GM18867 (cell line): Measurements from ENCODE around the gene CORO2A.

Experiments
- ATAC-seq: cut with Tn5 transposase; IDR thresholded peaks from one replicate; pipeline ENCODE4 v1.9.1; 2021; ENCODE audit warnings: mild to moderate bottlenecking, moderate library complexity; ENCODE audit not compliant: unreplicated experiment

CORO2A gene

DNA sequence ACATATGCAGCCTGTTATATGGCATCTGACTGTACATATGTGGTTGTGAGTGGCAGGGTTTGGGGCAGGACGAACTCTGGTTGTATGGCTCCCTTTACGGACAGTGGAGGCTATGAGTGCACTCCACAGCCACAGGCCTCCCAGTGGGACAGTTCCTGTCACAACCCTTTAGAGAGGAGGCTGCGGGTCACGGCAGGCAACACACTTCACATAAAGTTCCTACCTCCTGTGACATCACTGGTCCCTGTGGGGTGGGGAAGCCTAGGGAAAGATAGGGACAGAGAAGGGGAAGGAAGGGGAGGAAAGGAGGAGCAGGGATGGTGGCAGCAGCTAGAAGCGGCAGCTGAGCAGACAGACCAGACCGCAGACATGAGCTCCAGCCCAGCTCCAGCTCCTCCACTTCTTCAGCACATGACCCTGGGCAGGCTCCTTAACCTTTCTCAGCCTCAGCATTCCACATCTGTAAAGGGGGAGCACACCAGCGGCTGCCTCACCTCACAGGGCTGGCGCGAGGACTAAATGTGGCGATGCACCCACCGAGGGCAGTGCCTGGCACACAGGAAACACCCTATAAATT, 27.4 kb upstream of the CORO2A start:
- no peak for ATAC-seq

DNA sequence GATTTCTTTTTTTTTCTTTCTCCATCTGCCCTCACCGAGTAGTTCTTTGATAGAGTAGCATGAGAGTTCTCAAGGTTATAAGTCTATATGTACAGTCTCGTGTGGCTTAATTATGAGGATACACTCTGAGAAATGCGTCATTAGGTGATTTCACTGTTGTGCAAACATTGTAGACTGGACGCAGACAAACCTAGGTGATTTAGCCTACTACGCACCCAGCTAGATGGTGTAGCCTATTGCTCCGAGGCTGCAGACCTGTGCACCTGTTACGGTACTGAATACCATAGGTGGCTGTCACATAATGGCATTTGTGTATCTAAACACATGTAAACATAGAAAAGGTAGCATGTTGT, 26.9 kb upstream of the CORO2A start:
- no peak for ATAC-seq

DNA sequence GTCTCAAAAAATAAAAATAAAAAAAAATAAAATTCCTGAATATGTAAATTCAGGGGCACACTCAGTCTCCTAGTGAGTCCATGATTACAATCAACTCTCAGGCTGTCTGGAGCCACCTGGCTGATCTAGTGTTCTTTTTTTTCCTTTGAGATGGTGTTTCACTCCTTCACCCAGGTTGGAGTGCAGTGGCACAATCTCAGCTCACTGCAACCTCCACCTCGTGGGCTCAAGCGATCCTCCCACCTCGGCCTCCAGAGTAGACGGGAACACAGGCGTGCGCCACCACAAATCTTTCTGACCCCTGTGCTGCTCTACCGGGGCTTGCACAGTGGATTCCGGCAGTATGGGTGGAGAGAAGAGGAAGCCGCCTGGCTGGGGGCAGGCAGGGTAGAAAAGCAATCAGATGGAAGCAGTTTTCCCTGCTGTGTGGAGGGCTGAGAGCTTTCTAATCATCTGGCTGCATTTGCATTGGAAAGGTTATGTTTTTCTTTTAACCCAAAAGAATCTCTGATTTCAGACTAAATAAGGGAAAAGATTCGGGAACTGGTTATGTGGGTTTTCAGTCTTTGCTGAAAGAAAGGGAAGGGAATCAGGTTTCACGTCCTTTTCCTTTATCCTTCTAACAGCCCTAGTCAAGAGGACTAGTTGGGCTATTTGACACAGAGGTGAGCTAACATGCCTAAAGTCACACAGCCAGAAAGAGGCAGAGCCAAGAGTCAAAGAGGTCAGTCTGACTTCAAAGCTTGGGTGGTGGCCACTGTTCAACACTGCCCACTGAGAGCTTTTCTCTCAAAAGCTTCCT, 26.3 kb upstream of the CORO2A start:
- ATAC-seq: no peak

DNA sequence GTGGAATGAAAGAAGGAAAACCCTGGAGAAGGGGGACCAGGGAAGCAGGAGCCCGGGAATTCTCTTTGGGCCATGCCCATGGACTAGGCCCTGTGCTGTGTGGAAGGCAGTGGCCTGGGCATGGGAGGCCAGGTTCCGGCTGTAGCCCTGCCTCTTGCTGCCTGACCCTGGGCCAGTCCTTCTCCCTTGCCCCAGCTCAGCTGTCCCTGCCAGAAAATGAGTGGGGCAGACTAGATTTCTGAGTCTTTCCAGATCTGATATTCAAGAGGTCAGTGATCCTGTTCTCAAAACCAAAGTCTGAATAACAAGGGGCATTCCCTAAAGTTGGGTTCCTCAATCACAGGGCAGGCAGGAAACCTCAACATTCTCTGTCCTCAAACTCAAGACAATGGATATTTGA, 24.8 kb upstream of the CORO2A start:
- no peak for ATAC-seq

DNA sequence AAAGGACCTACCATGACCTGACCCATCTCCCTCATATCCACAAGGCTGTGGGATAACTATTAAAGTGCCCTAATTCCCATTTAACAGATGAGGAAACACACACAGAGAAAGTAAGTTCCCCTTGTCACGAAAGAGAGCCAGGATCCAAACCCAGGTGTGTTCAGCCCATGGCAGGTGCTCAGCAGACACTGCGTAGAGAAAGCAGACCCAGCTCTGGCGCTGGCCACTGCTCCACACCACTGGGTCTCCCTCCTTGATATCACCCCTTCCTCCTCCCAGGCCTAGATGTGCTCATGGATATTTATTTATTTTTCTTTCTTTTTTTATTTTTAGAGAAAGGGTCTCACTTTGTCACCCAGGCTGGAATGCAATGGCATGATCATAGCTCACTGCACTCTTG, 24.0 kb upstream of the CORO2A start:
- ATAC-seq: no peak

DNA sequence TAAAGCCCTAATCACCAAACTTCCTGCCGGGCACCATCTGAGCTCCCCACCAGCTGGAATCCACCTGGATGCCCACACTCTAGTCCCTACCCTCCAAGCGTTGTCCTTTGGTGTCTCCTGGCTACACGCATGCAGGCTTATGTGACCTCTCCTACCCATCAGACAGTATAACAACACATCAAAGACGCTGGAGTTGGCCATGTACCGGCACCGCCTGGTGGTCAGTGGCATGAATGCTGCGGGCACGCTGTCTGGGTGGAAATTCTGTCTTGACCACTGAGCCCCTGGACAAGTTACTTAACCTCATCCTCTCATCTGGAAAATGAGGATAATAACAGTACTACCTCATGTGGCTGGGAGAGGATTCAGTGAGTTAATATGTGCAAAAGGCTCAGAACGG, 23.4 kb upstream of the CORO2A start:
- no peak for ATAC-seq

DNA sequence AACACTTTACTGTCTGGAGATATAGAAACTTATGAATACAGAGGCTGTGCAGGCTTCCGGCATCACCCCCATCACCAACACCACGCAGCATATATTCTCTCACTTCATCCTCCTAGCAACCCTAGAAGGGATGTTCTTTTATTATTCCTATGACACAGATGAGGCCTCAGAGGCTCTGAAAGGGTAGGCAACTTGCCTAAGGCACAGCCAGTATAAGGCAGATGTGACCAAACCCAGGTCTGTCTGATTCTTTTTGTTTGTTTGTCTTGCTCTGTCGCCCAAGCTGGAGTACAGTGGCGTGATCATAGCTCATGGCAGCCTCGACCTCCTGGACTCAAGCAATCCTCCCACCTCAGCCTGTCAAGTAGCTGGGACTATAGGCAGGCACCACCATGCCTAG, 22.8 kb upstream of the CORO2A start:
- no peak for ATAC-seq

DNA sequence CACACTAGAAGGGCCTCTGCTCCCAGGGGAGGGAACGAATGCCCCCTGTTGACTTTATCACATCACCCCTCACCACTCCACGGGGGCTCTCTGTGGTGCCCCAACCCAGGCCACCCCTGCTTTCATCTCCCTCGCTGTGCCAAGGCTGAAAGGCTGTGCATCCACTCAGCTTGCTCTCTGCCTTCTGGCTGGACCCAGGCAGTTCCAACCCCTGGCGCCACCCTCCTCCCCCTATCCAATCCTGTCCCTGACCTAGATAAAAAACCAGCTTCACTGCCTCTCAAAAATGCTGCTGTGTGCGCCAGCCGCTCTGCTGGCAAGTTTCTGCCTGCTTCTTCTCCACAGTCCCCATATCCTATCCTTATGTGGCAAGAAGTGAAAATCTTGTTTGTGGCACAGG, 22.4 kb upstream of the CORO2A start:
- ATAC-seq: no peak

DNA sequence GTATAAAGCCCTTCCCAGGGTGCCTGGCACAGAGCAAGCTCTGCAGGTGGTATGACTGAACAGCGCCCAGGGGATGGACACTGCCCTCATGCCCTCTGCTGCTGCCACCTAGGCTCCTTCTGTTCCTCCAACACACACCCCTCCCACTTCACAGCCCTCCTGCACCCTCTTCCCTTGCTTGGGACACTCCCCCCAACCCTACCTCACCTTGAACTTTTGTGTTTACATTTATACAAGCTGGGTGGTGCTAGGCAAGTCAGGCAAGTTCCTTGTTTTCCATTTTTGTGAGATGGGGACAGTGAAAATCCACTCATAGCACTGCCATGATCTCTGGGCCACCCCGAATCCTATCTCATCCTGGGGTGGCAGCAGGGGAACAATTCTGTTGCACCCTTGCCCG, 18.8 kb upstream of the CORO2A start:
- ATAC-seq: no peak

DNA sequence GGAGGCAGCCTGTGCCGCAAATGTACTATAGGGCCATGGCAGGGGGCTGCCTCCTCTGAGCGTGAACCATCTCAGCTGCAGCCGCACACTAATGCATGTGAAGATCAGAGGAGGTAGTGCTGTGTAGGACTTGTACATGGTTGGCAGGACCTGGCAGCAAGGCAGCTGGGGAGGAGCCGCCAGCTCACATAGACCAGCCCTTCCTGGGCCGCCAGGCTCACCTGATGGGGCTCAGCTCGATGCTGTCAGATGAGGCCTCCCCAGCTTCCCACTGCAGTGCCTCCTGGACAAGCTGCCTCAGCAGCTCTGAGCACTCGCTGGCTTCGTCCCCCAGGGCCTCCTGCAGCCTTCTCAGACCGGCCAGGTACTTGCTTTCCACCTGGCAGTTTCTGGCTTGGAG, 18.0 kb upstream of the CORO2A start:
- ATAC-seq: no peak

DNA sequence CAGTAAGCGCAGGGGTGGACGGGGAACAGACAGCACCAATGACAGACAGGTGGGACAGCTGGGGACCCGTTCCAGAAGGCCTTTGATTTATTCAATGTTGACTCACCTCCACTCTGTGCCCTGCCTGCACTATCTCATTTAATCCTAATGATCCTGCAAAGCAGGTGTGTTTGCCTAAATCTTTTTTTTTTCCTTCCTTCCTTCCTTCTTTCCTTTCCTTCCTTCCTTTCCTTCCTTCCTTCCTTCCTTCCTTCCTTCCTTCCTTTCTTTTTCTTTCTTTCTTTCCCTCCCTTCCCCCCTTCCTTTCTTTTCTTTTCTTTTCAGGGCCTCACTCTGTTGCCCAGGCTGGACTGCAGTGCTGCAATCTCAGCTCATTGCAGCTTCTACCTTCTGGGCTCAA, 17.1 kb upstream of the CORO2A start:
- no peak for ATAC-seq

DNA sequence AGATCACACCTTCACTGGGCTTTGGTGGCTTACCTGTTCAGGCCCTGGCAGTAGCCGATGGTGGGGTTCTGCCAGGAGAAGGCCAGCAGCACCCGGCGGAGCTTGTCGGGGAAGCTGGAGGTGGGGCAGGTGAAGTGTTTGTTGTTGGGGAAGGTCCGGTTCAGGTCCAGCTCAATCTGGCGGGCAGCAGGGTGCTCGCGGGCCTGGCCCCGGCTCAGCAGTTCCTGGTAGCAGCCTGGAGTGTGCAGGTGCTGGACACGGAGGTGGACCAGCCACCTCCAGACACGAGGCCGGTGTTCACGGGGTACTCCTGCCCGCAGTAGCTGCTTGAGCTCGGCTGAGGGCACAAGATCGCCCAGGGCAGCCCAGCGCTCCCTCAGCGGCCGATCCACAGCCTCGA, 16.2 kb upstream of the CORO2A start:
- no peak for ATAC-seq

DNA sequence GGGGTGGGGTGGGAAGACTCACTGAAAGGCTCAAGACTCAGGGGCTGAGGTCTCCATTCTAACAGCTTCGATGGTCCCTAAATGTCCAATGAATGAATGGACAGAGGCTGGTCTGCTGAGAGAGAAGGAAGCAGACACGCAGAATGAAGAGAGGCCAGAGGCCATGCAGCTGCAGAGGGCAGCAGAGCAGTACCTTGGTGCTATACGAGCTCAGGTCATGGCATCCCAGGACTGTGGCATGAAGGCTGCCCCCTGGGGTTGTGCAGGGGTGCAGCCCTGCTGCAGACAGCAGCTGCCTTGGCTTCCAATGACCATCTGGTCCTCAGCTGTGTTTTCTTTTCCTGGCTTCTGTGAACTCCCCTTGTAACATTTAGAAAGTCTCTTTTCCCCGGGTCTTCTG, 15.2 kb upstream of the CORO2A start:
- ATAC-seq: no peak

DNA sequence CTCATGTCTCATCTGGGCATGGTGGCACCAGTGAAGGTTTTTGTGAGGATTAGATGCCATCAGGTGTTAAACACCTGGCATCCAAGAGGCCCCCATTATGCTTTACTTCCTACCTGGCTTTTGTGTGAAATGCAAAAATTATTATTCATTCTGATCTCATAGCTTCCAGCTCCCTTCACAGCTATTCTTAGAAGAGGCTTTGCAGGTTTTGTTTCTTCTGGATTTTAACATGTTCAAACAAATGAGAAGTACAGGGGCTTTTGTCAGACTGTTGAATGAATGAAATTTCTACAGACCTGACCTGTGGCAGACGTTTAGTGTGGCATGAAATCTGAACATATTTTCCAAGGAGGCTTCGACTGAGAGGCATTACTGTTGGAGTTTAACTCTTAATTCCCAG, 14.3 kb upstream of the CORO2A start:
- ATAC-seq: no peak

DNA sequence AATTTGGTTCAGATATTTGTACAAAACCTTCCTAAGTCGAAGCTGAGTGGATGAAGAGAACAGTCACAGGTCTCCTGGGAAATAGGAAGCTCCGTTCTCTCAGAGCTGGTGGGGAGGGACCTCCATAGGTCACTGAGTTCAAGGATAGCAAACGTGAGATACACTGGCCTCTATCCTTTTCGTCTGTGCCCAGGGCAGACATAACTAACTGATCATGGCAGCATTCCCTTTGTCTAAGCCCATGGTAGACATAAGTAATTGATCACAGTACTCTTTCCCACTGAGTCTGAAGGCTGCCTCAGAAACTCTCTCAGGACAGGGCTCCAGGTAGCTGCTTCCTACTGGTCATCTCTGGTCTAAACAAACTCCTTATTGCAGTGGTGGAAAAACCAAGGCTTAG, 12.3 kb upstream of the CORO2A start:
- ATAC-seq: no peak

DNA sequence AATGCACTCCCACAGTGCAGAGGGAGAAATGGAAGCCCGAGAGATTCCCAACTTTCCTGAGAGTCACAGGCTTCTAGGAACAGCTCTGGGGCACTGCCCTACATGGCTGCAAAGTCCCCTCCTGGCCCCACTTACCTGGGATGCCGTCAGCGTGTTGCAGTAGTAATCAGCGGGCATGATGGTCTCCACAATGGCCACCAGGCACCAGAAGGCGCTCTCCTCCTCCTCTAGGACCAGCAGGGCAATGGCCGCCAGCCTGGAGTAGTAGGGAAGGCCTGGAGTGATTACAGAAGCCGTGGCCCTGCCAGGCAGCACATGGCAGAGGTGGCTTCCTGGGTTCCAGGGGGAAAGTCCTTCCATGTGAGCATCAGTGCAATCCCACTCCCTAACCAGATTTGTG, 10.7 kb upstream of the CORO2A start:
- no peak for ATAC-seq

DNA sequence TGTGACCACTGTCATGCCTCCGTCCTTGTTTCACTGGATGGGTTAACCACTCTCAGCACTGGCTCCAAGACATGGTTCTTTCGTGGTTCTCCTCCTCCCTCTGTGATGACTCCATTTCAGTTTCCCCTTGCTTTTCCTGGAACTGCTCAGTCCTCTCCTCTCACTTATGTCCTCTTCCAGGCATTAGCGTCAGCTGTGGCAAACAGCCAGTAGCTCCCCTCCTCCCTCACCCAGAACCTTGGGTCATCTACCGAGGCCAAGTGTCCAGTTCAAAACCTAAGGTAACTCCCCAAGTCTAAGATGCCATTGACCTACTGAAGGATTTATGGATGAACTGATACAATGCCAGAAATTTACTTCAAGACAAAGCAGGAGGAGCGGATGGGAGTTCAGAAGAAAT, 9.8 kb upstream of the CORO2A start:
- ATAC-seq: no peak

DNA sequence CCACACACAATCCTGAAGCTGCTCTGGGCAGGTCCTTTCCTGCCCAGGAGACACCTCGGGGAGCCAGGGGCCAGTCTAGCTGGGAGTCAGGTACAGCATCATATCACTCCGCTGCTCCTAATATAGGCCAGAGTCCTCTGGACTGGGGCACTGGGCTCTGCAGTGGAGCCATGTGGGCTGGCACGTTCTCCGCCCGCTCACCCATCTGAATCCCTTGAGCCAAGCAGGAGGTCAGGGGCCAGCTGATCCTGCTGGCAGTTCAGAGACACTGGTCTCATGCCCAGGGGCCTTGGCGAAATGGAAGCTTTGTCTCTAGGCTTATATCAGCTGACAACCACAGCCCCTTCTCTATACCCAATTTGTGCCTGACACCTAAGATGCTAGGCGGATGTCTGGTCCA, 9.3 kb upstream of the CORO2A start:
- no peak for ATAC-seq

DNA sequence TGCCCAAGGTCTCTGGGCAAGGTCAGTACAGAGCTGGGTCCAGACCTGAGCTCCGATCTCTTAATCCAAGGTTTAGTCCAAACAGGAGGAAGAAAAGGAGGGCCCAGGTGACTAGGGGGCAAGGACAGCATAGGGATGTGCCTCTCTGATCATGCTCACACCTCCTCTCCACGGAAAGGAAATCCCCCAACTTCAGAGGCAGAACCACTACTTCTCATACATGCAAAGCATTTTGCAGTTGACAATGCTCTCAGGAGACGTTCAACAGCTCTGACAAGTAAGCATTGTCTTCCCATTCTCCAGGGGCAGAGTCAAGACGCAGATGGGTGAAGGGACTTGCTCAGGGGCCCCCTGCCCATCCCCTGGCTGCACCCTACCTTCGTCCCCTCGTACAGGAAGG, 8.7 kb upstream of the CORO2A start:
- no peak for ATAC-seq

DNA sequence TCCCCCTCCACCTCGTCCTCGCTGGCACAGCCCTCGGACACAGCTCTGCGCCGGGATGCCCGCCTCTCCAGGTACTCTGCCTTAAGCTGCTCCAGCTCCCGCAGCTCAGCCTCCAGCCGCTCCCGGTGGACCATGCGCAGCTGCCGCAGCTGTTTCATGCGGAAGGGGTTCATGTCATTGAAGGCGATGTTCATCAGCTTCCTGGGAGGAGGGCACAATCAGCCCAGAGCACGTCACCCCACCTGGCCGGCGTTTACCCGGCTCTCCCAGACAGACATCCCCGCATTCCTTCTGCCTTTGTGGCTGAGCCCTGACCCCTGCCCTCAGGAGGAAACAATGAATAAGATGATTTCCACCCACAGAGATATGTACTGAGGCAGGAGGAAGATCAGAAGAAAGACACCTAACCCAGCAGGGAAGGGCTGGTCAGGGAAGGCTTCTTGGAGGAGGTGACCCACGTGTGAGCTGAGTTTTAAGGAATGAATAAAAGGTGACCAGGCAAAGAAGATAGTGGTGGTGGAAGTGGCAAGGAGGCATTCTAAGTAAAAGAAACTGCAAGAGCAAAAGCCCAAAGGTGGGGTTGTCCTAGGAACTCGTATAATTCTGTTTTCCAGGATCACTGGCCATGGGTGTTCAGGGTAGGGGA, 7.1 kb upstream of the CORO2A start:
- ATAC-seq: no peak

DNA sequence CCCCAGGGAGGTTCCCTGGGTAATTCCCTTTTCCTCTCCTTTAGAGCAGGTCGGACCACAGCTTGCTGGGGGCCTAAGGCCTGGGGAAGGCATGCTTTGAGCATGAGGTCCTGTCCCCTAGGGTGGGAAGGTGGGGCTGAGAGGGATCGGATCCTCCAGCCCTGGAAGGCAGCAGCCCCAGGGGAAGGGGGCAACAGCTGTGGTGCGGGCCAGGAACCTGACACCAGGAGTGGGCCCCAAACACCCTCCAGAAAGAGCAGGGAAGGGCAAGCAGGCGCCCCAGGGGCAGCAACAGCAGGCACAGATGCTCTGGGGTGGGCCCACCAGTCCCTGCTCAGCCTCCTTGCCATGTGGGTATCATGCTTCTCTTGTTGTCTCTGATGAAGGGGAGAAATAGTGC, 3.2 kb upstream of the CORO2A start:
- no peak for ATAC-seq

DNA sequence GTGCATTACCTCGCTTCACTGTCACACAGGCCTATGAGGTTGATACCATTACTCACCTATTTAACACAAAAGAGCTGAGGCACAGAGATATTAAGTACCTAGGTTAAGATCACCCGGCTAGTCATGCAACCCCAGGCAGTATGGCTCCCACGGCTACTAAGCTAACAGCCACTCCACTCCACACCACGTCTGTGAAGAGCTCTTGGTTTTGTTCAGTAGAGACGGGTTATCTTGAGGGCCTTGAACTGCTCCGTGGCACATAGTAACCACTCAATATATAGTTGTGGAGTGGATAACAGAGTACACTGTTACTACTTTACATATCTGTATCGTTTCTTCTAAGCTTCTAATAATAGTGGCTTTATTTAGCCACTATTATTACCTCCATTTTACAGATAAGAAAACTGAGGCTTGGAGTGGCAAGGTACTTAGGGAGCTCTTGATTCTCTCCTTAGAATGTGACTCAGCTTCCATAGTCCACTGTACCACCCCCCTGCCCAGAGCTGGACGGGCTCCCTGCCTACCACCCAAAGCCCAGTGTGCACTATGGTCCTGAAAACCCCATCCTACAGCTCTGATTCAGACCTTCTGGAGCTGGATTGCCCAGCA, 1.0 kb upstream of the CORO2A start:
- ATAC-seq: no peak
